GM21717 (cell line): ENCODE data around the gene RMDN3.

Source experiments
- ATAC-seq: cut with Tn5 transposase; IDR thresholded peaks from one replicate; pipeline ENCODE4 v1.9.1; 2021; ENCODE audit warnings: mild to moderate bottlenecking, moderate library complexity; ENCODE audit not compliant: unreplicated experiment

Gene RMDN3, protein sequence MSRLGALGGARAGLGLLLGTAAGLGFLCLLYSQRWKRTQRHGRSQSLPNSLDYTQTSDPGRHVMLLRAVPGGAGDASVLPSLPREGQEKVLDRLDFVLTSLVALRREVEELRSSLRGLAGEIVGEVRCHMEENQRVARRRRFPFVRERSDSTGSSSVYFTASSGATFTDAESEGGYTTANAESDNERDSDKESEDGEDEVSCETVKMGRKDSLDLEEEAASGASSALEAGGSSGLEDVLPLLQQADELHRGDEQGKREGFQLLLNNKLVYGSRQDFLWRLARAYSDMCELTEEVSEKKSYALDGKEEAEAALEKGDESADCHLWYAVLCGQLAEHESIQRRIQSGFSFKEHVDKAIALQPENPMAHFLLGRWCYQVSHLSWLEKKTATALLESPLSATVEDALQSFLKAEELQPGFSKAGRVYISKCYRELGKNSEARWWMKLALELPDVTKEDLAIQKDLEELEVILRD

GRCh38 chr15:40754883-40755811, at the start of gene RMDN3:
Gene RMDN3, minus strand, starts transcription at chr15:40755254. Its CDS starts 471 bp downstream, at chr15:40754783.
- peak; percentile 78 for ATAC-seq

DNA sequence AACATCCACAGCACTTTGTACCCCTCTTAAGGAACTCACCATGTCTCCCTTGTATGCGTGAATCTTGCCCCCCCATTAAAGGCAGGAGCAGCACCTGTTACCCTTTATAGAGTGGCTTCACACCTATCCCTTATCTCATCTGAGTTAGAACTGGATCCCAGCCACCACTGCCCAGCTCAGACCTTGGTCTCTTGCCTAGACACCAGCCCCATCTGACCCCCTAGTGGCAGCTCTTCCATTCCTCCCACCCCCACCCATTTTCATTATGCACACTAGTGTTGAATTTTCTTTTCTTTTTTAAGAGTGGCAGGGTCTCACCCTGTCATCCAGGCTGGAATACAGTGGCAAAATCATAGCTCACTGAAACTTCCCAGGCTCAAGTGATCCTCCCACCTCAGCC, 48.6 kb upstream of the RMDN3 start:
- ATAC-seq = no peak

GRCh38 chr15:40803076-40803475, 48.0 kb upstream of the RMDN3 start:
- no peak for ATAC-seq

- ATAC-seq = no peak
These were observed 44.5 kb upstream of the RMDN3 start for GRCh38 chr15:40799523-40799922.

DNA sequence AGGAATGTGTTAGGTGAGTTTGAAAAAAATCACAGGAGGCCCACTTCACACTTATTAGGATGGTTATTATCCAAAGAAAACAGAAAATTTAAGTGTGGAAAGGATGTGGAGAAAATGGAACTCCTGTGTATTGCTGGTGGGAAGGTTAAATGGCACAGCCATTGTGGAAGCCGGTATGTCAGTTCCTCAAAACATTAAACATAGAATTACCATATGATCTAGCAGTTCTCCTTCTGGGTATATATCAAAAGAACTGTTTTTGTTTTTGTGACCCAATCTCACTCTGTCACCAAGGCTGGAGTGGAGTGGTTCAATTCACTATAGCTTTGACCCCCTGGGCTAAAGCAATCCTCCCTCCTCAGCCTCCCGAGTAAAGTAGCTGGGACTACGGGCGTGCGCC, 41.5 kb upstream of the RMDN3 start:
- ATAC-seq = no peak

DNA sequence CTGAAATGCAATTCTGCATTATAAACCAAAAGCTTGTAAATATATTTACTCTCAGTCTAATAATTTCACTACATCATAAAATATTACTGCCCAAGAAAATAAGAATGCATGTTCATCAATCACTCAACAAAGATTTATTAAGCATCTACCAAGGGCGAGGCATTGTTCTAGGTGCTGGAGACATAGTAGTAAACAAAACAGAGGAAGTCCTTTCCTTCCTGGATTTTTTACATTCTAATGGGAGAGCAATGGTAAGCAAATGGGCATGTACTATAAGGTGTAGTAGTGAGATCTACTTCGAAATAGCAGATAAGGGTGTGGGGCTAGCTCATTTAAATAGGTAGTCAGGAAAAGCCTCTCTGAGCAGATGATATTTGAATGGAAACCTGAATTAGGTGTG, 41.0 kb upstream of the RMDN3 start:
- no peak for ATAC-seq

DNA sequence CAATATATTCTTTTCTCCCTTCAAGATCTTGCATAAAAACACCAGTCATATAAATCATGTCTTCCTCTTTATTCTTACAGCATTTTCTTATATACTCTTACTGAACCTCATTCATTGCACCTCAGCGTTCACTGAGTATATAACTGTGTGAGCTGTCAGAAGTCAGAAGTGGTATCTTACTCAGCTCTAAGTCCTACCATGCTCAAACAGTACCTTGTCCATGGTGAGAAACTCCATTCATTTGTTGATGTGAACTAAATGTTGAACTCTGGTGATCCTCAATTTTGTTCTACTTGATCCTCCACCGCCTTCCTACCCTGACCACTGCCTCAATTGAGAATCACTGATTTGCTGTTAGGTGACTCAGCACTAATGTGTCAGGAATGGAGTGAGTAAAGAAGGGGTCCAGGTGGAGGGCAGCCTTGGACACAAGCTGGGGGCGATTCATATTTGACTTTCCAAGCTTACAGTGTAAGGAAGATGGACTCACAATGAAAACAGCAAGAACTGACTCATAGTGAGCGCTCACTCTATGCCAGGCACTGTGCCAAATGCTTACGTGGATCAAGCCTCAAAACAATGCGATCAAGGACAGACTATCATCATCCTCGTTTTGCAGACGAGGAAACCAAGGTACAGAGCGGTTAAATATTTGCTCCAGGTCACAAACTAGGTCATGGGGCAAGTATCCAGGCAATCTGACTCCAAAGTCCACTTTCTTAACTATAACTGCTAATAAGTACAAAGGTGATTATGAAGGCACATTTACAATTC, 38.3 kb upstream of the RMDN3 start:
- no peak for ATAC-seq

DNA sequence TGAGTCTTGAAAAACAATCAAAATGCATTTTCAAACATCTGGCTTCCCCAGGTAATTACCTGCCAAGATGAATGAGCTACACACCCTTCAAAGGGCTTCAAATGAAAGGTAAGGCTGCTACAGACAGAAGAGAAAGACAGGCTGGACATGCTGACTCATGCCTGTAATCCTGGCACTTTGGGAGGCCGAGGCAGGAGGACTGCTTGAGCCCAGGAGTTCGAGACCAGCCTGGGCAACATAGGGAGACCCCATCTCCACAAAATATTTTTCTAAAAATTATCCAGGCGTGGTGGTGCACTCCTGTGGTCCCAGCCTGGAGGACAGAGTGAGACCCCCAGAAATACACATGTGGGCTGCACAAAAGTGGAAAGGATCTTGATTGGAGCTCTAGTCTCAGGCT, 37.3 kb upstream of the RMDN3 start:
- no peak for ATAC-seq

DNA sequence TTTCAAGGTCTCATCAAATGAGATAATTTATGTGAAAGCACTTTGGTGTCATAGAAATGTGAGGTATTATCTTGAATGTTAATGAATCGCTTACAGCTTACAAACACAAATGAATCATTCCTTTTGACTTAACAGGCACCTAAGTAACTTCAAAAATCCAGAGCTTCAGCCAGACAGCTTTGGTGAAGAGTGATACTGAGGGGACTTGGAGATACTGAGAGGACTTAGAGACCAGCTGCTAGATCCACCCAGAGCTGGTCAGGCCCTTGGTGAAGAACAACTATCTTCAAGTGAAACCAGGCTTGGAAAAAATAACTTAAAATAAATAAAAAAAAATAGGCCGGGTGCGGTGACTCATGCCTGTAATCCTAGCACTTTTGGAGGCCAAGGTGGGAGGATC, 35.7 kb upstream of the RMDN3 start:
- no peak for ATAC-seq

- ATAC-seq = no peak
These were observed 34.9 kb upstream of the RMDN3 start for GRCh38 chr15:40789999-40790398.

GRCh38 chr15:40789119-40789518, 34.1 kb upstream of the RMDN3 start:
- ATAC-seq = no peak

DNA sequence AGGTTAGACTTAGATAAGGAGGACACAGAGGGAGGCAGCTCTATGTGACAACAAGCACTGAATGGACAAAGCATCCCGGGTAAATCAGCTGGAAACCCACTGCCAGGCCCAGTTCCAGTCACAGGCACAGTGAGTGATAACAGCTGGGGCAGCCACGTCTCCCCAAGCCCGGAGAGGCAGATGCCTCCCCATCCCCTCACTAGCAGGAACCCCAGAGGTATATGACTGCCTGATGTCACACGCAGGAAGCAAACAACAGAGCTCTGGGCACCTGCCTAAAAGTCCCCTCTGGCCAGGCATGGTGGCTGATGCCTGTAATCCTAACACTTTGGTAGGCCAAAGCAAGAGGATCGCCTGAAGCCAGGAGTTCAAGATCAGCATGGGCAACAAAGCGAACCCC, 32.9 kb upstream of the RMDN3 start:
- no peak for ATAC-seq

- ATAC-seq = no peak
These were observed 32.3 kb upstream of the RMDN3 start for GRCh38 chr15:40787344-40787841.

DNA sequence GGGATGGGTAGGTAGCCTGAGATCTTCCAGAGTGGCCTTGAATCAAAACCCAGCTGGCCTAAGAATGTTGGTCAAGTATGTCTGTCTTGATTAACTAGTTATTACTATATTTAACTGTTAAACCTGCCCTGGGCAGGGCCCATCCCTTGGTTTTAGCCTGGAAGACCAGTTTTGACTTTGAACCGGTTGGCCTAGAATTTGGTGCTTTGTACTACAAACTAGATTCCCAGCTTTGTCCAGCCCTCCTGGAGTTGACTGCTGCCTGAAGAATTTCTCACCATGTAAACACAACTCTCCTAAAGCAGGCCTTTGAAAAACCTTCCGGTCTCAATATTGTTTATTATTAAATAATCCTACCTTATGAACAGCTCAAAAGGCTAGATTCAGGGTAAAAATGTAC, 30.8 kb upstream of the RMDN3 start:
- ATAC-seq = no peak

DNA sequence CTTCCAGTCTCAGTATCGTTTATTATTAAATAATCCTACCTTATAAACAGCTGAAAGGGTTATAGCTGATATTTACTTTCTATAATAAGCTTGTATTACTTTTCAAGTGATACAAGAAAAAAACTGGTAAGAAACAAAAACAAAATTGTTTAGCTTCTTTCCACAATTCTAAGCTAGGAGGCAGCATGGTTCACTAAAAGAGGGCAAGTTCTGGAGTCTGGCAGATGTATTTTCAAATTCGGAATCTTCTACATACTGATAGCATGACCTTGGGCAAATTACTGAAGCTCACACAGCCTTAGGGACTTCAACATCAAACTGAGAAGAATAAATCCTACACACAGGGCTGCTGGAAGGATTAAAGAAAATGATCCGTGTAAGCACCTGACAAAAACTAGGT, 30.1 kb upstream of the RMDN3 start:
- no peak for ATAC-seq

GRCh38 chr15:40782609-40783227, 27.7 kb upstream of the RMDN3 start:
- no peak for ATAC-seq

DNA sequence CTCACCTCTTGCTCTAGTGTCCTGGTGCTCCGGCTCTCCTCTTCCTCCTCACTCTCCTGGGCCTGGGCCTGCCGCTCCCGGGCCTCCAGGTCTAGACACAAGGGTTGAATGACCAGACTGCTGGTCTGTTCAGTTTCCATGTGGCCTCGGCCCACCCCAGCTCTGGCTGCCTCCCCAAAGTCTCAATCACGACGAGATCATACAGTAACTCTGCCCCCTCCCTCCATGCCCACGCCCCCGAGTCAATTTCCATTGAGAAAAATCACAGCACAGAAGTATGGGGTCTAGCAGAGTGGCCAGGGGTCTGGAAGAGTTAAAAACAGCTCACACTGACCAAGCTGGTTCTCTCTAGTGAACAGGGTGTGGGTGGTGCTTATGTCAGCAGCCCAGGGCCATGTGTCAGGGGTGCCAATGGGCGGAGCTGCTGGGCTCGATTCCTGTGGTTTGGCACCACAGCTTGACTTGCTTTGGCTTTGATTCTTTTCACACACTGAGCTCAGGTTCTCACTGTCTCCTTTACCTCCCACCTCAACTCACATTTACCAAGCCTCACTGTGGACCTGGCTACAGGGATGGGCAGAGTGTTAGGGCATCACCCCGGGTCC, 21.6 kb upstream of the RMDN3 start:
- no peak for ATAC-seq

GRCh38 chr15:40775740-40776536, 20.9 kb upstream of the RMDN3 start:
- no peak for ATAC-seq

GRCh38 chr15:40775007-40775406, 20.0 kb upstream of the RMDN3 start:
- no peak for ATAC-seq
